ENCODE measurements around the gene CDH11. TPM values are rescaled to one million over a fixed set of nuclear protein-coding genes. Genes with fewer than 3 reads are reported as not detected.

The CDH11 gene
- total RNA-seq, 1 experiment from 2014 or later = 0.64 TPM

DNA sequence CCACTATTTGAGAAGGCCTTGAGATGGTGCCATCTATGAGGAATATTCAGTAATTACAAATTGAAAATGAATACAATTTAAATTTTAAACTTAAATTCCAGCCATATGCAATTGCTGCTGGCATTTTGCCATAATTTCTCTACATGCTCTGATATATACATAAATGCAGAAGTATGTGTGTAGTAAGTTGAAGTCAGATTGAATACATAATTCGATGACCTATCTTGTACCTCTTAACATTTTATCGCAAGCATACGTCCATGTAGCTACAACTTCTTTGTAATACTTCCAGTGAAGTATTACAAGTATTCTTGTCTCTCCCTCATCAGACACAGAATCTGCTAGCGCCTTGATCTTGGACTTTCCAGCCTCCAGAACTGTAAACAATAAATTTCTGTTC is 26.0 kb downstream of the CDH11 start:
- no peak for ATAC-seq
- intact Hi-C loops (cut with micrococcal nuclease; ENCODE audit: unreplicated experiment) = no loop called here
- Histone ChIP-seq H3K9me3 (ENCODE audit: control insufficient read depth, insufficient read depth, low read depth, low read length) (no peaks in the 10 kb centered on the region), H3K4me3 (ENCODE audit: low read depth in 2 of 2, low read length in 2 of 2) (no peak overlapping the region), H3K36me3 (ENCODE audit: control insufficient read depth, insufficient read depth, low read length) (no peaks in the 10 kb centered on the region), H3K27me3 (ENCODE audit: control insufficient read depth, insufficient read depth, low read length) (no peaks in the 10 kb centered on the region), H3K4me1 (ENCODE audit: control insufficient read depth, insufficient read depth, low read length) (no peaks in the 10 kb centered on the region), H3K27ac (ENCODE audit: low read length) (no peak overlapping the region)
- ChIA-PET CTCF (no interaction called here), POLR2A (interaction anchor here (0.8 kb wide), 1 partner anchor 818 kb away, joined by 8 read pairs; no protein-coding TSS in a partner anchor)
- TF ChIP-seq POLR2AphosphoS5 (IDR thresholded peaks at IDR 0.05; ENCODE audit: low read depth, low read length) = no peak
- TF ChIP-seq SIN3A (IDR thresholded peaks at IDR 0.05; ENCODE audit: borderline replicate concordance, insufficient read depth, low read depth, low read length) = no peak
- TF ChIP-seq CTCF (IDR thresholded peaks at IDR 0.05) = no peak
- TF ChIP-seq TCF7L2 (IDR thresholded peaks at IDR 0.05; ENCODE audit: low read depth, low read length) = no peak
- TF ChIP-seq, protein P1, sequence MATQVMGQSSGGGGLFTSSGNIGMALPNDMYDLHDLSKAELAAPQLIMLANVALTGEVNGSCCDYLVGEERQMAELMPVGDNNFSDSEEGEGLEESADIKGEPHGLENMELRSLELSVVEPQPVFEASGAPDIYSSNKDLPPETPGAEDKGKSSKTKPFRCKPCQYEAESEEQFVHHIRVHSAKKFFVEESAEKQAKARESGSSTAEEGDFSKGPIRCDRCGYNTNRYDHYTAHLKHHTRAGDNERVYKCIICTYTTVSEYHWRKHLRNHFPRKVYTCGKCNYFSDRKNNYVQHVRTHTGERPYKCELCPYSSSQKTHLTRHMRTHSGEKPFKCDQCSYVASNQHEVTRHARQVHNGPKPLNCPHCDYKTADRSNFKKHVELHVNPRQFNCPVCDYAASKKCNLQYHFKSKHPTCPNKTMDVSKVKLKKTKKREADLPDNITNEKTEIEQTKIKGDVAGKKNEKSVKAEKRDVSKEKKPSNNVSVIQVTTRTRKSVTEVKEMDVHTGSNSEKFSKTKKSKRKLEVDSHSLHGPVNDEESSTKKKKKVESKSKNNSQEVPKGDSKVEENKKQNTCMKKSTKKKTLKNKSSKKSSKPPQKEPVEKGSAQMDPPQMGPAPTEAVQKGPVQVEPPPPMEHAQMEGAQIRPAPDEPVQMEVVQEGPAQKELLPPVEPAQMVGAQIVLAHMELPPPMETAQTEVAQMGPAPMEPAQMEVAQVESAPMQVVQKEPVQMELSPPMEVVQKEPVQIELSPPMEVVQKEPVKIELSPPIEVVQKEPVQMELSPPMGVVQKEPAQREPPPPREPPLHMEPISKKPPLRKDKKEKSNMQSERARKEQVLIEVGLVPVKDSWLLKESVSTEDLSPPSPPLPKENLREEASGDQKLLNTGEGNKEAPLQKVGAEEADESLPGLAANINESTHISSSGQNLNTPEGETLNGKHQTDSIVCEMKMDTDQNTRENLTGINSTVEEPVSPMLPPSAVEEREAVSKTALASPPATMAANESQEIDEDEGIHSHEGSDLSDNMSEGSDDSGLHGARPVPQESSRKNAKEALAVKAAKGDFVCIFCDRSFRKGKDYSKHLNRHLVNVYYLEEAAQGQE (IDR thresholded peaks at IDR 0.05; ENCODE audit: insufficient read depth in 1 of 2, low read depth in 2 of 2, low read length in 1 of 2) = no peak
- in situ Hi-C loops (cut with HindIII; ENCODE audit: low pct_unique_long_range_greater_than_20kb, low sequenced_read_pairs) = no loop called here
- no TSS peak for BruUV-seq (replicated peaks)
- DNase-seq (ENCODE audit: low read depth, low spot score) = no peak

GRCh38 chr16:65095090-65095728 is 26.7 kb downstream of the CDH11 start:
- ATAC-seq (no peak), DNase-seq (ENCODE audit: low read depth, low spot score) (no peak)
- H3K36me3 ChIP-seq (ENCODE audit: control insufficient read depth, insufficient read depth, low read length) = no peaks in the 10 kb centered on the region
- TF ChIP-seq POLR2AphosphoS5 (IDR thresholded peaks at IDR 0.05; ENCODE audit: low read depth, low read length) (no peak), TCF7L2 (IDR thresholded peaks at IDR 0.05; ENCODE audit: low read depth, low read length) (no peak), SIN3A (IDR thresholded peaks at IDR 0.05; ENCODE audit: borderline replicate concordance, insufficient read depth, low read depth, low read length) (no peak), CTCF (IDR thresholded peaks at IDR 0.05) (no peak)
- TF ChIP-seq, protein P1 (IDR thresholded peaks at IDR 0.05; ENCODE audit: insufficient read depth in 1 of 2, low read depth in 2 of 2, low read length in 1 of 2) = no peak
- in situ Hi-C loops (cut with HindIII; ENCODE audit: low pct_unique_long_range_greater_than_20kb, low sequenced_read_pairs) (no loop called here), intact Hi-C loops (cut with micrococcal nuclease; ENCODE audit: unreplicated experiment) (no loop called here)
- H3K27me3 ChIP-seq (ENCODE audit: control insufficient read depth, insufficient read depth, low read length) = no peaks in the 10 kb centered on the region
- H3K9me3 ChIP-seq (ENCODE audit: control insufficient read depth, insufficient read depth, low read depth, low read length) = no peaks in the 10 kb centered on the region
- no peaks in the 10 kb centered on the region for H3K4me1 ChIP-seq (ENCODE audit: control insufficient read depth, insufficient read depth, low read length)
- no peak overlapping the region for H3K4me3 ChIP-seq (ENCODE audit: low read depth in 2 of 2, low read length in 2 of 2)
- ChIA-PET POLR2A (interaction anchor here (0.8 kb wide), 1 partner anchor 818 kb away, joined by 8 read pairs; no protein-coding TSS in a partner anchor), CTCF (no interaction called here)
- no TSS peak for BruUV-seq (replicated peaks)
- no peak overlapping the region for H3K27ac ChIP-seq (ENCODE audit: low read length)
